IPS-18a (cell line): ENCODE data around the gene STUB1.
"Not testable (repeated sequence)": the region's sequence is repeated elsewhere in the genome, so short reads cannot be mapped to it uniquely, and the experiment has no call there.

ENCODE experiments used
- H3K27ac ChIP-seq: one replicate; pipeline ENCODE4 v1.5.1; 2013; ENCODE audit warnings: low read length
- H3K27me3 ChIP-seq: one replicate; pipeline ENCODE4 v1.6.1; 2013; ENCODE audit warnings: mild to moderate bottlenecking, low read length; ENCODE audit not compliant: control insufficient read depth, insufficient read depth
- H3K36me3 ChIP-seq: one replicate; pipeline ENCODE4 v1.6.1; 2013; ENCODE audit warnings: low read depth, low read length; ENCODE audit not compliant: control insufficient read depth
- H3K4me1 ChIP-seq: one replicate; pipeline ENCODE4 v1.6.1; 2013; ENCODE audit warnings: low read depth, low read length; ENCODE audit not compliant: control insufficient read depth
- H3K4me3 ChIP-seq: one replicate; pipeline ENCODE4 v1.5.1; 2013; ENCODE audit warnings: low read length
- H3K9ac ChIP-seq: one replicate; pipeline ENCODE4 v1.6.1; 2013; ENCODE audit warnings: mild to moderate bottlenecking, low read length, moderate library complexity
- H3K9me3 ChIP-seq: one replicate; pipeline ENCODE4 v1.6.1; 2013; ENCODE audit warnings: low read depth, low read length; ENCODE audit not compliant: control insufficient read depth

The STUB1 gene

GRCh38 chr16:684961-685696 lies 4.9 kb downstream of the STUB1 start:
- no peaks in the 10 kb centered on the region for H3K27me3 ChIP-seq
- no peak overlapping the region for H3K9ac ChIP-seq
- H3K36me3 ChIP-seq = peaks cover 15% of the 10 kb centered on the region
- H3K27ac ChIP-seq = no peak overlapping the region
- no peaks in the 10 kb centered on the region for H3K9me3 ChIP-seq
- peaks cover 6% of the 10 kb centered on the region for H3K4me1 ChIP-seq
- H3K4me3 ChIP-seq = no peak overlapping the region

- Histone ChIP-seq H3K4me3 (no peak overlapping the region), H3K4me1 (peaks cover 6% of the 10 kb centered on the region), H3K36me3 (peaks cover 15% of the 10 kb centered on the region), H3K27ac (no peak overlapping the region), H3K27me3 (peaks cover 3% of the 10 kb centered on the region), H3K9me3 (no peaks in the 10 kb centered on the region), H3K9ac (no peak overlapping the region)
Observed at GRCh38 chr16:685967-686366, 5.8 kb downstream of the STUB1 start.

- Histone ChIP-seq H3K9me3 (no peaks in the 10 kb centered on the region), H3K9ac (no peak overlapping the region), H3K4me1 (no peaks in the 10 kb centered on the region), H3K27me3 (peaks cover 10% of the 10 kb centered on the region), H3K36me3 (peaks cover 11% of the 10 kb centered on the region), H3K27ac (no peak overlapping the region), H3K4me3 (no peak overlapping the region)
Observed at GRCh38 chr16:686459-687260, 6.5 kb downstream of the STUB1 start.

GRCh38 chr16:687499-687898 lies 7.3 kb downstream of the STUB1 start:
- H3K4me3 ChIP-seq = no peak overlapping the region
- peaks cover 19% of the 10 kb centered on the region for H3K27me3 ChIP-seq
- H3K4me1 ChIP-seq = no peaks in the 10 kb centered on the region
- no peaks in the 10 kb centered on the region for H3K9me3 ChIP-seq
- H3K27ac ChIP-seq = no peak overlapping the region
- H3K36me3 ChIP-seq = peaks cover 2% of the 10 kb centered on the region
- H3K9ac ChIP-seq = no peak overlapping the region

GRCh38 chr16:689175-689897 lies 9.1 kb downstream of the STUB1 start:
- H3K27ac ChIP-seq = no peak overlapping the region
- no peaks in the 10 kb centered on the region for H3K9me3 ChIP-seq
- no peaks in the 10 kb centered on the region for H3K36me3 ChIP-seq
- H3K27me3 ChIP-seq = peaks cover 37% of the 10 kb centered on the region
- peak overlapping the region; percentile 67 for H3K9ac ChIP-seq
- peak overlapping the region; percentile 86 for H3K4me3 ChIP-seq
- no peaks in the 10 kb centered on the region for H3K4me1 ChIP-seq

- not testable (repeated sequence) for H3K4me3 ChIP-seq, H3K9me3 ChIP-seq, H3K9ac ChIP-seq, H3K4me1 ChIP-seq, H3K36me3 ChIP-seq, H3K27ac ChIP-seq
- peaks cover 55% of the 10 kb centered on the region for H3K27me3 ChIP-seq
Observed at GRCh38 chr16:691242-691641, 11.0 kb downstream of the STUB1 start.

GRCh38 chr16:692356-693108 lies 12.3 kb downstream of the STUB1 start:
- Histone ChIP-seq H3K36me3 (no peaks in the 10 kb centered on the region), H3K9ac (no peak overlapping the region), H3K9me3 (no peaks in the 10 kb centered on the region), H3K4me1 (no peaks in the 10 kb centered on the region), H3K27ac (no peak overlapping the region), H3K27me3 (peaks cover 64% of the 10 kb centered on the region), H3K4me3 (no peak overlapping the region)

GRCh38 chr16:693364-693763 lies 13.2 kb downstream of the STUB1 start:
- Histone ChIP-seq H3K9ac (no peak overlapping the region), H3K27ac (no peak overlapping the region), H3K36me3 (no peaks in the 10 kb centered on the region), H3K27me3 (peaks cover 73% of the 10 kb centered on the region), H3K4me1 (no peaks in the 10 kb centered on the region), H3K4me3 (peak overlapping the region; percentile 51), H3K9me3 (no peaks in the 10 kb centered on the region)

GRCh38 chr16:693766-694165 lies 13.6 kb downstream of the STUB1 start:
- Histone ChIP-seq H3K9ac (no peak overlapping the region), H3K4me1 (no peaks in the 10 kb centered on the region), H3K4me3 (peak overlapping the region; percentile 51), H3K27ac (no peak overlapping the region), H3K36me3 (no peaks in the 10 kb centered on the region), H3K27me3 (peaks cover 77% of the 10 kb centered on the region), H3K9me3 (no peaks in the 10 kb centered on the region)

GRCh38 chr16:694187-694862 lies 14.1 kb downstream of the STUB1 start:
- Histone ChIP-seq H3K9ac (no peak overlapping the region), H3K4me1 (no peaks in the 10 kb centered on the region), H3K27me3 (peaks cover 82% of the 10 kb centered on the region), H3K9me3 (no peaks in the 10 kb centered on the region), H3K4me3 (peak overlapping the region; percentile 51), H3K27ac (no peak overlapping the region), H3K36me3 (no peaks in the 10 kb centered on the region)
